ENCODE data around the gene CNKSR3.
"Not testable (repeated sequence)": the region's sequence is repeated elsewhere in the genome, so short reads cannot be mapped to it uniquely, and the experiment has no call there.

The CNKSR3 gene

DNA sequence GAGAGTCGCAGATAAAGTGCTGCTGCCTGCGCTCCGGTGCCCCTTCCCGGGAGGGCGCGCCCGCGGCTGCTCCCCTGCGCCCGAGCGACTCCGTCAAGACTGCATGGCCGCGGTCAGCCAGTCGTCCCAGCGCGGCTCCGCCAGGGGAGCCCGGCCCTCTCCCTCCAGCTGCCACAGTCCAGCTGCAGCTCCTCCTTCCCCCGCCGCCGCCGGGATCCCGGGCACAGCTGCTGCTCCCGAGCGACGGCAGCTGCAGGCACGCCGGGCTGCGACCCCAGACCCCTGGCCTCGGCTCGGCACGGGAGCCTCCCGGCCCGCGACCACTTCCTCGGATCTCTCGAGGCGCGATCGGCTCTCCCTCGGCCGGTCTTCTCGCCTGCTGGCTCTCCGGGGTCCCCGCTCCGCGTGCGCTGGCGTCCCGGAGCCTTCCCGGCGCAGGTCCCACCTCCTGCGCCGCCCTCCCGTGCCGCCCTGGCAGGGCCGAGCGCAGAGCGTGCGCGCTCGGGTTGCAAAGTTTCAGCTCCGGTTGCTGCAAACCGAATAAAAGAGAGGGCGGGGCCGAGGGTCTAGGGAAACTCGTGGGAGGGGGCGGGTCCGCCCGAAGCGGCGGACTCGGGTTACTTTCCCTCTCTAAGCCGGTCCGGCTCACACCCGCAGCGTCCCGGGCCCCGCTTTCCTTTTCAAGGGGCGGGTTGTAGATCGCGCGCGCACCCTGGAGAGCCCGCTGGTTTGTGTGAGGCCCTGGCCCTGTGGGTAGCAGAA is at the start of gene CNKSR3:
CNKSR3 (minus strand) TSS at position 542 of the 762 bp plus-strand sequence. CDS start 571 bp downstream, outside the sequence.
- Histone ChIP-seq H3K4me3 (peak within 1 kb of the TSS; percentile 85), H3K27me3 (ENCODE audit: low read depth) (no peaks in the 10 kb centered on the region), H3K36me3 (replicated peaks) (peaks cover 4% of the 10 kb centered on the region; the same call in 1 of the 2 replicates), H3K9me3 (no peaks in the 10 kb centered on the region), H3K4me1 (peaks cover 17% of the 10 kb centered on the region)
- in situ Hi-C loops (cut with MboI; ENCODE audit: low sequenced_read_pairs) = no loop called here
- DNase-seq (ENCODE audit: low spot score in 2 of 2) = peak; percentile 99

DNA sequence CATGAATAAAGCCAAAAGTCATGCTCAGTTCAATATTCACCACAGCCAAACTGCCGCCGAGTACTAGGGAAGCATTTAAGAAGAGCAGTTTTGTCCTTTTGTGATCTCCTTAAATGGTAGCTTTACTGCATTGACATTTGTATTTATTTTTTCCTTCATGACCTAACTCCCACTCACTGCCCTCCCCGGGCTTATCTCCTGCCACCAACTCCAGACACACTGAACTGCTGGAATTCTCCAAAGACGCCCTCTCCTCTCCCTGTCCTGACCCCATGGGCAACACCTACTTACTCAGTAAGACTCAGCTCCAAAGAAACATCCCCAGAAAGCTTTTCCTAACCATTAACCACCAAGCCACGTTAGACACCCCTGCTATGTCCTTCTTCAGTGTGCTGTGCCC is 48.5 kb upstream of the CNKSR3 start:
- in situ Hi-C loops (cut with MboI; ENCODE audit: low sequenced_read_pairs) = no loop called here
- no peaks in the 10 kb centered on the region; the same call in 1 of the 2 replicates for H3K9me3 ChIP-seq

GRCh38 chr6:154558513-154558912 is 48.0 kb upstream of the CNKSR3 start:
- no peak for DNase-seq (ENCODE audit: low spot score in 2 of 2)
- Histone ChIP-seq H3K9me3 (no peaks in the 10 kb centered on the region), H3K27me3 (ENCODE audit: low read depth) (no peaks in the 10 kb centered on the region), H3K4me3 (no peak overlapping the region), H3K4me1 (peaks cover 7% of the 10 kb centered on the region; the same call in 1 of the 2 replicates), H3K36me3 (replicated peaks) (no peaks in the 10 kb centered on the region)
- in situ Hi-C loops (cut with MboI; ENCODE audit: low sequenced_read_pairs) = no loop called here

More for the DNA sequence above, 48.5 kb upstream of the CNKSR3 start:
- H3K36me3 ChIP-seq (replicated peaks) = no peaks in the 10 kb centered on the region
- H3K4me1 ChIP-seq = peaks cover 7% of the 10 kb centered on the region; the same call in 1 of the 2 replicates
- no peak for DNase-seq (ENCODE audit: low spot score in 2 of 2)
- H3K27me3 ChIP-seq (ENCODE audit: low read depth) = no peaks in the 10 kb centered on the region
- no peak overlapping the region for H3K4me3 ChIP-seq

DNA sequence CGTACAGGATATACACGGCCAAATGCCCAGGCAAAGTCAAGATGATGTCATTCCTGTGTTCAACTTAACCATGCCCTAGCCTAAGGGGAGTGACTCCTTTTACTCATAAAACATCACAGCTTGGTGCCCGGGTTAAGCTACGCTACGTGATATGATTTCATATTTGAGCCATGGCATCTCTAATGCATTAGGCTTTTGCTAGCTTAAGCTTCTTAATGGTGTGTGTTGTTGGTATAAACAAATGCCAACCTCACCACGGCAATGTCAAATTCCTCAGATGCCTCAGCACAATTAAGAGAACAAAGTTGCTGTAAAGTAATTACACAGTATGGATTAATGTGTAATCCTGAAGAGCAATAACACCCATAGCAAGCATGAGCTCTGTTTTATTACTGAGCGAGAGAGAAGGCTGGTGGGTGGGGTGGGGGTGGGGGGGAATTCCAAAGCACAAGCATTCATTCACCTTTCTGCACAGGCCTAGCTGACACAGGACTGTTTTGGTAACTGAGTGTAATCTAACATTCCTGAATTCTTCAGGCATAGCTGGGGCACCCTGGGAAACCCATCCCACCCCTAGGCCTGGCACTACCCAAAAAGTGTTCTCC is 44.7 kb upstream of the CNKSR3 start:
- peak; percentile 25 to 51 for DNase-seq (ENCODE audit: low spot score in 2 of 2)
- peaks cover 7% of the 10 kb centered on the region; the same call in 1 of the 2 replicates for H3K4me1 ChIP-seq
- H3K9me3 ChIP-seq = no peaks in the 10 kb centered on the region
- no peak overlapping the region for H3K4me3 ChIP-seq
- no peaks in the 10 kb centered on the region for H3K27me3 ChIP-seq (ENCODE audit: low read depth)
- in situ Hi-C loops (cut with MboI; ENCODE audit: low sequenced_read_pairs) = no loop called here
- no peaks in the 10 kb centered on the region for H3K36me3 ChIP-seq (replicated peaks)

- Histone ChIP-seq H3K4me1 (peaks cover 7% of the 10 kb centered on the region; the same call in 1 of the 2 replicates), H3K9me3 (no peaks in the 10 kb centered on the region), H3K4me3 (no peak overlapping the region), H3K27me3 (ENCODE audit: low read depth) (no peaks in the 10 kb centered on the region), H3K36me3 (replicated peaks) (no peaks in the 10 kb centered on the region)
- in situ Hi-C loops (cut with MboI; ENCODE audit: low sequenced_read_pairs) = no loop called here
- no peak for DNase-seq (ENCODE audit: low spot score in 2 of 2)
These were observed 44.0 kb upstream of the CNKSR3 start for GRCh38 chr6:154554491-154554890.

- Histone ChIP-seq H3K4me3 (no peak overlapping the region), H3K9me3 (no peaks in the 10 kb centered on the region), H3K4me1 (peaks cover 4% of the 10 kb centered on the region; the same call in 1 of the 2 replicates), H3K27me3 (ENCODE audit: low read depth) (no peaks in the 10 kb centered on the region), H3K36me3 (replicated peaks) (no peaks in the 10 kb centered on the region)
- no peak for DNase-seq (ENCODE audit: low spot score in 2 of 2)
- in situ Hi-C loops (cut with MboI; ENCODE audit: low sequenced_read_pairs) = no loop called here
These were observed 40.3 kb upstream of the CNKSR3 start for GRCh38 chr6:154550779-154551178.

GRCh38 chr6:154549179-154549578 is 38.7 kb upstream of the CNKSR3 start:
- Histone ChIP-seq H3K9me3 (no peaks in the 10 kb centered on the region), H3K27me3 (ENCODE audit: low read depth) (no peaks in the 10 kb centered on the region), H3K36me3 (replicated peaks) (no peaks in the 10 kb centered on the region), H3K4me3 (no peak overlapping the region), H3K4me1 (no peaks in the 10 kb centered on the region; the same call in 1 of the 2 replicates)
- DNase-seq (ENCODE audit: low spot score in 2 of 2) = no peak
- in situ Hi-C loops (cut with MboI; ENCODE audit: low sequenced_read_pairs) = no loop called here

DNA sequence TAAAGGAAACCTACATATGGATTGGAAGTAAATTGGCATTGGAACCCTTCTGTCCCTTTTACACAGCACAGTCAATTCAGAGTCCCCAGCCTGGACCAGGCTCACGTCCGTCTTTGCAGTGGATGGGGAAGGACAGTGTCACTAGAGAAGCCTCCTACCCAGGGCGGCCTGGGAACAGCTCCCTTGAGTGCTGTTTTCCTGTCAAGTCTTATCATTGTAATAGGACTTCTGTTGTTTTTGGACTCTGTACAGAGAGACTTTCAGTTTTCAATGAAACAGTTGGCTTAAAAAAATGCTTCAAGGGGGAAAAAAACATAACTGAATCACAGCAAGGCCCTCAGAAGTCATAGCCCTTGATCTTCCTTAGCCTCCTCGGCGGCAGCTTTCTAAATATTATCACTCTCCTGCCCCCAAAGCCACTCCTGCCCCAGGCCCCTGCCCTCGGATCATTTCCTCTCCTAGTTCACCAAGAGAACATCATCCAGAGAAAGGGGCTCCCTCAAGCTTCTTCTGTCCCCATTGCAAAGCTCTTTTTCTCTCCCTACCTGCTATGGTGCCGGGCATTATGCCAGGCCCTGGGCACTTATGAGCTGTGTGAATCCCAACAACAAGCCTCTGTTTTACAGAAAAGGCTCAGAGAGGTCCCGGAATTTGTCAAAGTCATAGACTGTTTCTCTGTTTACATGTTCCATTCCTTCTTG is 37.8 kb upstream of the CNKSR3 start:
- Histone ChIP-seq H3K4me1 (peaks cover 7% of the 10 kb centered on the region), H3K36me3 (replicated peaks) (no peaks in the 10 kb centered on the region), H3K4me3 (no peak overlapping the region), H3K27me3 (ENCODE audit: low read depth) (no peaks in the 10 kb centered on the region), H3K9me3 (no peaks in the 10 kb centered on the region)
- no peak for DNase-seq (ENCODE audit: low spot score in 2 of 2)
- in situ Hi-C loops (cut with MboI; ENCODE audit: low sequenced_read_pairs) = no loop called here

GRCh38 chr6:154543628-154544027 is 33.1 kb upstream of the CNKSR3 start:
- in situ Hi-C loops (cut with MboI; ENCODE audit: low sequenced_read_pairs) = no loop called here
- H3K4me3 ChIP-seq = no peak overlapping the region
- H3K27me3 ChIP-seq (ENCODE audit: low read depth) = no peaks in the 10 kb centered on the region
- H3K4me1 ChIP-seq = peaks cover 30% of the 10 kb centered on the region
- peak in 1 of 2 experiments; percentile 36 for DNase-seq (ENCODE audit: low spot score in 2 of 2)
- no peaks in the 10 kb centered on the region for H3K9me3 ChIP-seq
- no peaks in the 10 kb centered on the region for H3K36me3 ChIP-seq (replicated peaks)

DNA sequence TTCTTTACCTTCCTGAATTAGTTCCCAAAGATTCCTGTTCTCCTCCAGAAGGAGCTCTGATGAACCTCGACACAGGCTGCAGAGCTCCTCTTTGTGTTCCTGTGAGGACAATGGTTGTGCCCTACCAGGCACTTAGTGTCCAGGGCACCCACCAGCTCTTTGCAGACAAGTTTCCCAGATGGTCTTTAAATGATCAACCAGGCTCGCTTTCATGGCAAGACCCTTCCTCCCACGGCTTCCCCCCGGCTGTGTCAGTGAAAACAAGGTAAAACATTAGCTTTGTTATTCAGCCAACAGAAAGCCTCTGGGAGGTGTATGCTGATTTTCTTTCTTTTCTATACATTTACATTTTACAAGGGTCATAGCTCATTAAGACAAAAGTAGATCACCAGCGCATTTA is 32.3 kb upstream of the CNKSR3 start:
- Histone ChIP-seq H3K4me1 (peaks cover 38% of the 10 kb centered on the region), H3K4me3 (no peak overlapping the region), H3K27me3 (ENCODE audit: low read depth) (no peaks in the 10 kb centered on the region), H3K9me3 (no peaks in the 10 kb centered on the region), H3K36me3 (replicated peaks) (no peaks in the 10 kb centered on the region)
- peak; percentile 89 to 97 for DNase-seq (ENCODE audit: low spot score in 2 of 2)
- in situ Hi-C loops (cut with MboI; ENCODE audit: low sequenced_read_pairs) = no loop called here

- H3K4me1 ChIP-seq = peaks cover 47% of the 10 kb centered on the region
- H3K36me3 ChIP-seq (replicated peaks); H3K27me3 ChIP-seq (ENCODE audit: low read depth); DNase-seq (ENCODE audit: low spot score in 2 of 2); H3K9me3 ChIP-seq; in situ Hi-C loops (cut with MboI; ENCODE audit: low sequenced_read_pairs); H3K4me3 ChIP-seq: not testable (repeated sequence)
These were observed 31.4 kb upstream of the CNKSR3 start for GRCh38 chr6:154541837-154542236.

- Histone ChIP-seq H3K36me3 (replicated peaks) (no peaks in the 10 kb centered on the region), H3K27me3 (ENCODE audit: low read depth) (no peaks in the 10 kb centered on the region), H3K9me3 (no peaks in the 10 kb centered on the region), H3K4me3 (no peak overlapping the region), H3K4me1 (peaks cover 57% of the 10 kb centered on the region)
- DNase-seq (ENCODE audit: low spot score in 2 of 2) = no peak
- in situ Hi-C loops (cut with MboI; ENCODE audit: low sequenced_read_pairs) = no loop called here
These were observed 29.2 kb upstream of the CNKSR3 start for GRCh38 chr6:154539593-154540269.

DNA sequence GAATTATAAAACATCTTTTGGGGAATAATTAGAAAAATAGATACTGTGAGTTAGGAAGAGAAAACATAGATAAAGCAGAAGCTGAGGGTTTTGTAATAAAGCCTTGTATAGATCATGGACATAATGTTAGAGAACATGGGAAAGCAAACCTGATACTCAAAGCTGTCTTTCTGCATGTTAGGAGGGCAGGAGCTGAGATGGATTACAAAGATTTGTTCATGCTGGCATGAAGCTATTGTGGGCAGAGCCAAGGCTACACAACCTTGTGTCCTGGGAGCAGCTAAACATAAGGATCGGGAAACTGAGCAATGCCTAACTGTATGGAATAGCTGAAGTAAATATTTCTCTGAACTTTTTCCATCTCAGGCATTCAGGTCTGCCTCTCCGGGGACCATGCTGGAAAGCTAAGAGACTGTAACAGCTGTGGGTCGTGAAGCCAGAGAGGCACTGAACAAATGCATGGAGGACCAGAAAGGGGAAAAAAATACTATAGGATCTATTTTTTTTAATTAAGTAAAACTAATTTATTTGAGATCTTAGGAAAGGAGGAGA is 28.2 kb upstream of the CNKSR3 start:
- Histone ChIP-seq H3K9me3 (no peaks in the 10 kb centered on the region), H3K36me3 (replicated peaks) (no peaks in the 10 kb centered on the region), H3K4me3 (no peak overlapping the region), H3K27me3 (ENCODE audit: low read depth) (no peaks in the 10 kb centered on the region), H3K4me1 (peaks cover 55% of the 10 kb centered on the region)
- in situ Hi-C loops (cut with MboI; ENCODE audit: low sequenced_read_pairs) = no loop called here
- peak; percentile 28 to 38 for DNase-seq (ENCODE audit: low spot score in 2 of 2)

Data from HAP-1 (cell line).